Endothelial cell of umbilical vein (primary cell): ENCODE results near the gene MAEA. TPM values are rescaled to one million over a fixed set of nuclear protein-coding genes. Genes with fewer than 3 reads are reported as not detected.

Source experiments
- BruUV-seq: library from RNA; stranded (reverse); fragments of 400-500 nt; replicated peaks from 2 replicates; lab custom pipeline; 2021; lab: Mats Ljungman, UMichigan
- CTCF ChIA-PET: fragments of 300-600, 350-600 bp; sonication (Branson Sonifier 250); formaldehyde crosslinking; loops from one replicate; lab custom pipeline; 2021; ENCODE audit warnings: antibody characterized with exemption, inconsistent platforms; lab: Charles Lee
- POLR2A ChIA-PET: fragments of 300-600, 350-600 bp; sonication (Branson Sonifier 250); formaldehyde crosslinking; loops from one replicate; lab custom pipeline; 2021; ENCODE audit warnings: antibody characterized with exemption, inconsistent platforms; lab: Charles Lee
- DNase-seq: peaks from one replicate; pipeline ENCODE4 v3.0.0-alpha.2; 2011; ENCODE audit warnings: low read depth, low spot score
- FAIRE-seq: peaks from 2 replicates; lab custom pipeline; 2011; peaks lifted over from hg19 to GRCh38; lab: Jason Lieb, UNC
- H2AFZ ChIP-seq: 2 replicates; pipeline ENCODE4 v1.6.0; 2012; ENCODE audit warnings: low read depth, low read length, control low read depth, inconsistent platforms
- H3K27ac ChIP-seq: 2 replicates; pipeline ENCODE4 v1.5.1; 2011; ENCODE audit warnings: low read depth, mild to moderate bottlenecking, control low read depth, low read length, moderate library complexity; ENCODE audit not compliant: insufficient read depth
- H3K27me3 ChIP-seq, 2 experiments: 2 replicates each; pipeline versions ENCODE4 v1.6.0 to v1.6.1; 2011; ENCODE audit warnings: low read length in 2 of 2, mixed read lengths in 1 of 2; ENCODE audit not compliant: control insufficient read depth in 2 of 2, insufficient read depth in 2 of 2
- H3K36me3 ChIP-seq, 2 experiments: 2 replicates in 1 of 2; 3 replicates in 1 of 2; pipeline ENCODE4 v1.5.1; 2011; ENCODE audit warnings: low read length in 2 of 2, mild to moderate bottlenecking in 1 of 2, moderate library complexity in 1 of 2; ENCODE audit not compliant: control insufficient read depth in 2 of 2, insufficient read depth in 2 of 2; ENCODE audit errors: extremely low read depth in 1 of 2
- H3K4me1 ChIP-seq: 3 replicates; pipeline ENCODE4 v1.5.1; 2011; ENCODE audit warnings: mild to moderate bottlenecking, low read length; ENCODE audit not compliant: control insufficient read depth, insufficient read depth; ENCODE audit errors: extremely low read depth
- H3K4me2 ChIP-seq: 2 replicates; pipeline ENCODE4 v1.6.1; 2011; ENCODE audit warnings: low read length, control low read depth, mixed read lengths; ENCODE audit not compliant: insufficient read depth
- H3K4me3 ChIP-seq, 3 experiments: fragments of 200-600 bp in 1 of 3; sonication (generic), shearing (Covaris generic) in 1 of 3; replicated peaks in 1 of 3; 2 replicates each; pipeline ENCODE4 v1.5.1; 2011 to 2016; ENCODE audit warnings: control low read depth in 3 of 3, low read length in 3 of 3, mild to moderate bottlenecking in 2 of 3, inconsistent platforms in 1 of 3, low read depth in 1 of 3, moderate library complexity in 1 of 3; ENCODE audit not compliant: insufficient read depth in 1 of 3
- H3K79me2 ChIP-seq: 2 replicates; pipeline ENCODE4 v1.6.0; 2012; ENCODE audit warnings: low read length, inconsistent platforms; ENCODE audit not compliant: control insufficient read depth, insufficient read depth
- H3K9ac ChIP-seq: replicated peaks from 2 replicates; pipeline ENCODE3; 2011; ENCODE audit warnings: low read length, control low read depth; ENCODE audit not compliant: insufficient read depth; ENCODE audit errors: extremely low read depth
- H3K9me1 ChIP-seq: replicated peaks from 3 replicates; pipeline ENCODE4 v1.6.0; 2011; ENCODE audit warnings: mild to moderate bottlenecking, low read length; ENCODE audit not compliant: control insufficient read depth, insufficient read depth; ENCODE audit errors: extremely low read depth
- H3K9me3 ChIP-seq: replicated peaks from 2 replicates; pipeline ENCODE4 v1.5.1; 2012; ENCODE audit warnings: low read length, inconsistent platforms; ENCODE audit not compliant: control insufficient read depth, insufficient read depth
- H4K20me1 ChIP-seq: replicated peaks from 2 replicates; pipeline ENCODE3; 2011; ENCODE audit warnings: mild to moderate bottlenecking, low read length; ENCODE audit not compliant: control insufficient read depth, insufficient read depth; ENCODE audit errors: extremely low read depth
- CTCF ChIP-seq, 2 donors: IDR thresholded peaks; 1 replicate in 1 of 2; 2 replicates in 1 of 2; pipeline ENCODE4 v1.5.1; 2011; ENCODE audit warnings: low read length in 2 of 2, mild to moderate bottlenecking in 2 of 2, moderate library complexity in 2 of 2, control low read depth in 1 of 2, inconsistent platforms in 1 of 2, low read depth in 1 of 2; ENCODE audit not compliant: insufficient read depth in 1 of 2; ENCODE audit errors: extremely low read depth in 1 of 2
- EZH2 ChIP-seq: IDR thresholded peaks from 2 replicates; pipeline ENCODE4 v1.6.1; 2012; ENCODE audit warnings: borderline replicate concordance, low read depth, mild to moderate bottlenecking, moderate library complexity, low read length, inconsistent platforms; ENCODE audit not compliant: severe bottlenecking
- FOS ChIP-seq: IDR thresholded peaks from 2 replicates; pipeline ENCODE4 v1.6.1; 2011; ENCODE audit warnings: mild to moderate bottlenecking, low read length, moderate library complexity, borderline replicate concordance; ENCODE audit not compliant: insufficient read depth
- GATA2 ChIP-seq: IDR thresholded peaks from 2 replicates; pipeline ENCODE4 v1.7.0; 2011; ENCODE audit warnings: low read depth, mild to moderate bottlenecking, moderate library complexity, mixed read lengths, low read length; ENCODE audit not compliant: insufficient read length, insufficient read depth
- JUN ChIP-seq: IDR thresholded peaks from 2 replicates; pipeline ENCODE4 v1.6.1; 2011; ENCODE audit warnings: borderline replicate concordance, low read depth; ENCODE audit not compliant: insufficient read length, insufficient read depth
- MYC ChIP-seq: IDR thresholded peaks from one replicate; pipeline ENCODE4 v1.6.1; 2011; ENCODE audit warnings: mild to moderate bottlenecking, low read depth, low read length
- dilution Hi-C: fragments of 300-500 bp; cut with MboI; formaldehyde crosslinking; loops from one replicate; pipeline ENCODE4 v1.15.0; 2019; ENCODE audit warnings: low sequenced_read_pairs; ENCODE audit not compliant: extremely low pct_ligation_motif_present
- intact Hi-C: fragments of 100-400 bp; cut with micrococcal nuclease; formaldehyde crosslinking; loops from one replicate; pipeline ENCODE4 v1.10.0; 2022
- polyA plus RNA-seq, 4 experiments: library from polyadenylated mRNA; depleted of rRNA in 3 of 4; stranded (reverse) in 3 of 4; unstranded in 1 of 4; fragments of >200 nt; gene quantifications; 2 replicates each; pipeline versions ENCODE4 v1.2.1 to v1.2.3, GENCODE V29; 2011 to 2012; ENCODE audit warnings: missing spikeins in 1 of 4
- total RNA-seq: library from RNA; stranded (reverse); gene quantifications from 2 replicates; pipeline ENCODE4 v1.2.3, GENCODE V29; 2021

Gene MAEA
- total and polyA plus RNA-seq, 2 donors (not counting 3 experiments of a cell fraction or from before 2014, with no cell fraction given), result 66.0 to 108 TPM

- no peak for TF ChIP-seq CTCF (IDR thresholded peaks at IDR 0.05; ENCODE audit: extremely low read depth in 1 of 2, insufficient read depth in 1 of 2, low read depth in 1 of 2, low read length in 2 of 2)
- no peak for TF ChIP-seq MYC
- TF ChIP-seq JUN, result no peak
- no peak for TF ChIP-seq EZH2
- TF ChIP-seq FOS, result no peak
- TF ChIP-seq GATA2, result no peak
- Histone ChIP-seq H3K4me3 (no peak overlapping the region), H4K20me1 (no peaks in the 10 kb centered on the region), H3K4me1 (peaks cover 11% of the 10 kb centered on the region), H3K9ac (no peak overlapping the region), H3K9me3 (no peaks in the 10 kb centered on the region), H3K36me3 (peaks cover 8 to 14% of the 10 kb centered on the region in 2 experiments), H3K79me2 (peaks cover 67% of the 10 kb centered on the region), H3K9me1 (no peaks in the 10 kb centered on the region), H2AFZ (no peak overlapping the region), H3K27me3 (no peaks in the 10 kb centered on the region), H3K27ac (no peak overlapping the region), H3K4me2 (no peak overlapping the region)
- dilution Hi-C loops, result no loop called here
- intact Hi-C loops, result no loop called here
- CTCF ChIA-PET, result interaction anchor here (1.0 to 1.4 kb wide), 2 partner anchors 15 to 18 kb away, joined by 3 read pairs; no protein-coding TSS in a partner anchor
- BruUV-seq, result no TSS peak
- DNase-seq (no peak), FAIRE-seq (no peak)
- POLR2A ChIA-PET, result no interaction called here
These were observed 20.5 kb downstream of the MAEA start for GRCh38 chr4:1310031-1310795.
